Skeletal muscle tissue (tissue), 4 donors: ENCODE results near the gene CNKSR3. TPM values are rescaled to one million over a fixed set of nuclear protein-coding genes. Genes with fewer than 3 reads are reported as not detected.

ENCODE experiments used
- H3K27ac ChIP-seq: one replicate; pipeline ENCODE4 v1.7.0; 2013; ENCODE audit warnings: mild to moderate bottlenecking, low read depth, low read length, inconsistent platforms
- H3K27me3 ChIP-seq, 3 donors: one replicate each; pipeline ENCODE4 v1.7.0; 2013; ENCODE audit warnings: low read length in 3 of 3; ENCODE audit not compliant: control insufficient read depth in 3 of 3, insufficient read depth in 3 of 3
- H3K36me3 ChIP-seq, 3 donors: one replicate each; pipeline ENCODE4 v1.7.0; 2013; ENCODE audit warnings: low read length in 3 of 3; ENCODE audit not compliant: control insufficient read depth in 3 of 3, insufficient read depth in 3 of 3
- H3K4me1 ChIP-seq, 3 donors: one replicate each; pipeline ENCODE4 v1.7.0; 2013; ENCODE audit warnings: low read length in 3 of 3, mild to moderate bottlenecking in 3 of 3; ENCODE audit not compliant: control insufficient read depth in 3 of 3, insufficient read depth in 3 of 3
- H3K4me3 ChIP-seq, 3 donors: one replicate each; pipeline ENCODE4 v1.7.0; 2013; ENCODE audit warnings: low read length in 3 of 3
- H3K9ac ChIP-seq, 3 donors: one replicate each; pipeline ENCODE4 v1.7.0; 2013; ENCODE audit warnings: low read length in 3 of 3, mild to moderate bottlenecking in 3 of 3, moderate library complexity in 2 of 3, low read depth in 1 of 3
- H3K9me3 ChIP-seq, 3 donors: one replicate each; pipeline ENCODE4 v1.7.0; 2013; ENCODE audit warnings: low read length in 3 of 3; ENCODE audit not compliant: control insufficient read depth in 3 of 3
- total RNA-seq: library from RNA; depleted of rRNA; stranded (reverse); fragments of >200 nt; gene quantifications from one replicate; pipeline ENCODE4 v1.2.3, GENCODE V29; 2014
- donor health status: Osteomylitis.

The CNKSR3 gene
- total RNA-seq, 1 donor from 2014 or later, result 3.7 TPM

GRCh38 chr6:154408891-154409500 is 101.5 kb downstream of the CNKSR3 start:
- Histone ChIP-seq H3K27me3 (no peaks in the 10 kb centered on the region), H3K27ac (no peak overlapping the region), H3K9ac (no peak overlapping the region), H3K36me3 (peaks cover 0 to 4% (median 2%) of the 10 kb centered on the region in 3 donors), H3K4me1 (peaks cover 11 to 16% (median 12%) of the 10 kb centered on the region in 3 donors), H3K4me3 (no peak overlapping the region), H3K9me3 (no peaks in the 10 kb centered on the region)

DNA sequence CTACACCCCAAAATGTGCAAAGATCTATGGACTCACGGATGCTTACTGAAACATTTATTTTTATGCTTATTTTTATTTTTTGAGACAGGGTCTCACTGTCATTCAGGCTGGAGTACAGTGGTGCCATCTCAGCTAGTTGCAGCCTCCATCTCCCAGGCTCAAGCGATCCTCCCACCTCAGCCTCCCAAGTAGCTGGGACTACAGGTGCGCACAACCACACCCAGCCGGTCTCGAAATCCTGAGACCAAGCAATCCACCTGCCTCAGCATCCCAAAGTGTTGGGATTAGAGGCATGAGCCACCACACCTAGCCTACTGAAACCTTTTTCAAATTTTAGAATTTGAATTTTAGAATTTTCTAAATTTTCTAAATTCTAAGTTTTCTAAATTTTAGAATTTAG is 103.0 kb downstream of the CNKSR3 start:
- H3K27ac ChIP-seq, result no peak overlapping the region
- H3K9me3 ChIP-seq, result no peaks in the 10 kb centered on the region
- no peaks in the 10 kb centered on the region for H3K27me3 ChIP-seq
- no peak overlapping the region for H3K9ac ChIP-seq
- H3K36me3 ChIP-seq, result peaks cover 0 to 4% (median 2%) of the 10 kb centered on the region in 3 donors
- peaks cover 11 to 16% (median 12%) of the 10 kb centered on the region in 3 donors for H3K4me1 ChIP-seq
- no peak overlapping the region for H3K4me3 ChIP-seq

GRCh38 chr6:154406869-154407268 is 103.6 kb downstream of the CNKSR3 start:
- Histone ChIP-seq H3K27ac (no peak overlapping the region), H3K27me3 (no peaks in the 10 kb centered on the region), H3K4me1 (peaks cover 11 to 13% (median 12%) of the 10 kb centered on the region in 3 donors), H3K4me3 (no peak overlapping the region), H3K36me3 (peaks cover 0 to 4% (median 2%) of the 10 kb centered on the region in 3 donors), H3K9me3 (no peaks in the 10 kb centered on the region), H3K9ac (no peak overlapping the region)

GRCh38 chr6:154406301-154406700 is 104.2 kb downstream of the CNKSR3 start:
- no peaks in the 10 kb centered on the region for H3K27me3 ChIP-seq
- H3K27ac ChIP-seq, result no peak overlapping the region
- H3K4me1 ChIP-seq, result peaks cover 11 to 13% (median 12%) of the 10 kb centered on the region in 3 donors
- H3K4me3 ChIP-seq, result no peak overlapping the region
- no peaks in the 10 kb centered on the region for H3K9me3 ChIP-seq
- no peak overlapping the region for H3K9ac ChIP-seq
- H3K36me3 ChIP-seq, result peaks cover 0 to 4% (median 2%) of the 10 kb centered on the region in 3 donors

DNA sequence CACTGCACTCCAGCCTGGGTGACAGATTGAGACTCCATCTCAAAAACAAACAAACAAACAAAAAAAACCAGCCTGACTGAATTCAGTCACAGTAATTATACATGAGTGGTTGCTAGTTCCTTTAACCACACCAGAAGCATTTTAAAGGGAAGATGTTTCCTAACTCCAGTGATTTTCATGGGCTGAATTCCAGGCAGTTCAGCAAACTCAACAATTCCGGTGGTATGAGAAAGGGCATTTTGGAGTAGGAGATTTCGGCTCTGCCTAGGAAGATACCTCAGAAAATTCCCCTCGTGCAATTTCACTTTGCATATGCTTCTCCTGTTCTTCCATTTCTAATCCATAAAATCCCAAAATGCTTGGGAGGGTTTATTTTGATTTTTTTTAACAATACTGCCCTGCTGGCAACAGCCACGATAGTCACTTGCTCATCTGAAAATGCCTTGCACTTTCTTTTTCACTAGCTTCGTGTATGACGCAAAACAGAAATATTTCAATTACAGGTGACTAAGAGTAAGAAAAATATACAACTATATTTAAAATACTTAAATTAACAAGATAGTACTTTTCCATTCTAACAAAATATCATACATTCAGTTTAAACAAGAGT is 105.6 kb downstream of the CNKSR3 start:
- Histone ChIP-seq H3K4me1 (peaks cover 0 to 2% (median 2%) of the 10 kb centered on the region in 3 donors), H3K27ac (no peak overlapping the region), H3K4me3 (no peak overlapping the region), H3K27me3 (no peaks in the 10 kb centered on the region), H3K36me3 (peaks cover 0 to 4% (median 2%) of the 10 kb centered on the region in 3 donors), H3K9me3 (no peaks in the 10 kb centered on the region), H3K9ac (no peak overlapping the region)

- Histone ChIP-seq H3K36me3 (peaks cover 0 to 4% (median 2%) of the 10 kb centered on the region in 3 donors), H3K9me3 (no peaks in the 10 kb centered on the region), H3K9ac (no peak overlapping the region), H3K27me3 (no peaks in the 10 kb centered on the region), H3K4me1 (no peaks in the 10 kb centered on the region), H3K4me3 (no peak overlapping the region), H3K27ac (no peak overlapping the region)
Observed at GRCh38 chr6:154403788-154404187, 106.7 kb downstream of the CNKSR3 start.

- H3K9me3 ChIP-seq, result no peaks in the 10 kb centered on the region
Observed at GRCh38 chr6:154402081-154402780, 108.3 kb downstream of the CNKSR3 start.

DNA sequence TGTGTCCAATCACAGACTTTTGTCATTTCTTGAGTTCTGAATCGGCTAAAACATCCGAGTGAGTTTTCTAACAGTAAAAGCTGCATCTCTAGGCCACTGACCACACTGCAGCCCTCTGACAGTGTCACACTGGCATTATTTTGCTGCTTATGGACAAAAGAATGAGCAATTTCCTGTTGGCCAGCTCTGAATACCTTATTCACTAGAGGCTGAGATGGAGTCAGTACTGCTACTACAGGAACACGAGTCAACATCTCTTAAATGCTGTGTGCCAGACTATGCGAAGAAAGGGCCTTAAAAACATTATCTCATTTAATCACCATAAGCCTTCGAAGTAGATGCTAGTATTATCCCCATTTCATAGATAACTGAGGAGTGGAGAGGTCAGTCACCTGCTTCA is 111.4 kb downstream of the CNKSR3 start:
- Histone ChIP-seq H3K9me3 (no peaks in the 10 kb centered on the region), H3K4me3 (no peak overlapping the region), H3K36me3 (no peaks in the 10 kb centered on the region), H3K27ac (no peak overlapping the region), H3K27me3 (no peaks in the 10 kb centered on the region), H3K4me1 (no peaks in the 10 kb centered on the region), H3K9ac (no peak overlapping the region)

More at GRCh38 chr6:154402081-154402780, 108.3 kb downstream of the CNKSR3 start:
- peaks cover 0 to 4% (median 0%) of the 10 kb centered on the region in 3 donors for H3K36me3 ChIP-seq
- H3K4me1 ChIP-seq, result no peaks in the 10 kb centered on the region
- H3K9ac ChIP-seq, result no peak overlapping the region
- no peak overlapping the region for H3K27ac ChIP-seq
- no peak overlapping the region for H3K4me3 ChIP-seq
- H3K27me3 ChIP-seq, result no peaks in the 10 kb centered on the region

DNA sequence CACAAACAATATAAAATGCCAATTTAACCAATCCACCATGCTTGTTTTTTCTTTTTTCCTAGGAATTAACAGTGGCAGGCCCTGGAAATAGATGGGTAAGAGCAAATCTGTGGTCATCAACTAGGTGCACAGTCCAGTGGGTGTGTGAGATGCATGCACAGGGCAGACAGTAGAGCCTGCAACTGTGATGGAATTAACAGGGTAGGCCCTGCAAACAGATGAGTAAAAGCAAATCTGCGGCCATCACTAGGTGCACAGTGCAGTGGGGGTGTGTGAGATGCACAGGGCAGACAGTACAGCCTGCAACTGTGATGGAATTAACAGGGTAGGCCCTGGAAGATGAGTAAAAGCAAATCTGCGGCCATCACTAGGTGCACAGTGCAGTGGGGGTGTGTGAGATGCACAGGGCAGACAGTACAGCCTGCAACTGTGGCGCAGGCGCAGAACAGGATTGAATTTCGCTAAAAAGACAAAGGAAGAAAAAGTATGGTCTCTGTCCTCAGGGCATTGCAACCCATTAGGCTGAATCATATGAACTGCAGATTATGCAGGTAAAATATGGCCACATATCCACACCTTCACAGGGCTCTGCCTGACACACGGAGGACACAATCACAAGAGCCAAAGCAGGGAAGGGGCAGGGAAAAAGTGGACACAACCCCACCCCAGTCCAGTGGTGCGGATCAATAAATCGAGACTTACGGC is 112.8 kb downstream of the CNKSR3 start:
- Histone ChIP-seq H3K9me3 (no peaks in the 10 kb centered on the region), H3K27ac (no peak overlapping the region), H3K36me3 (no peaks in the 10 kb centered on the region), H3K4me3 (no peak overlapping the region), H3K9ac (no peak overlapping the region), H3K4me1 (no peaks in the 10 kb centered on the region), H3K27me3 (no peaks in the 10 kb centered on the region)
